ENCODE results near the gene RB1. TPM values are rescaled to one million over a fixed set of nuclear protein-coding genes. Genes with fewer than 3 reads are reported as not detected.
"Not testable (repeated sequence)": the region's sequence is repeated elsewhere in the genome, so short reads cannot be mapped to it uniquely, and the experiment has no call there.

Gene RB1
- total RNA-seq, 1 donor from 2014 or later: 34.0 TPM

DNA sequence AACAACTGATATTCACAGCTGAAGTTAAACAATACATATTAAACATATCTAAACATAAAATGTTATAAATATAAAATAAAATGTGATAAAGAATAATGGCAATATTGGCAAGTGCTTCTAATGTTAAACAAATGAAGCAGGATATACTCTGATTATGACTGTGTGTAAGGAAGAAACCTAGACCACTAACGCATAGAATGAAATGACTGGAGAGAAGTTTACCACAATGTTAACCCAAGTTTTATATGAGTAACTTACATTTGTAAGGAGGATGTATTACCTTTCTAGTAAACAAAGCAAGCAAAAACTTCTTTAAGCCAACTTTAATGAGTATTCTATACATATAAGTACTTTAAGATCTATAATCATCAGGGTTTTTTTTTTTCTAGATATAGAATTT is 43.0 kb downstream of the RB1 start:
- Mint-ChIP-seq H3K4me3 (ENCODE audit: low read depth) (no peak overlapping the region), H3K27ac (no peak overlapping the region), H3K36me3 (ENCODE audit: insufficient read depth) (peaks cover 29% of the 10 kb centered on the region), H3K27me3 (no peaks in the 10 kb centered on the region), H3K9me3 (ENCODE audit: low read depth) (peaks cover 20% of the 10 kb centered on the region), H3K4me1 (ENCODE audit: low read depth) (peaks cover 5% of the 10 kb centered on the region)
- TF ChIP-seq, protein P1, sequence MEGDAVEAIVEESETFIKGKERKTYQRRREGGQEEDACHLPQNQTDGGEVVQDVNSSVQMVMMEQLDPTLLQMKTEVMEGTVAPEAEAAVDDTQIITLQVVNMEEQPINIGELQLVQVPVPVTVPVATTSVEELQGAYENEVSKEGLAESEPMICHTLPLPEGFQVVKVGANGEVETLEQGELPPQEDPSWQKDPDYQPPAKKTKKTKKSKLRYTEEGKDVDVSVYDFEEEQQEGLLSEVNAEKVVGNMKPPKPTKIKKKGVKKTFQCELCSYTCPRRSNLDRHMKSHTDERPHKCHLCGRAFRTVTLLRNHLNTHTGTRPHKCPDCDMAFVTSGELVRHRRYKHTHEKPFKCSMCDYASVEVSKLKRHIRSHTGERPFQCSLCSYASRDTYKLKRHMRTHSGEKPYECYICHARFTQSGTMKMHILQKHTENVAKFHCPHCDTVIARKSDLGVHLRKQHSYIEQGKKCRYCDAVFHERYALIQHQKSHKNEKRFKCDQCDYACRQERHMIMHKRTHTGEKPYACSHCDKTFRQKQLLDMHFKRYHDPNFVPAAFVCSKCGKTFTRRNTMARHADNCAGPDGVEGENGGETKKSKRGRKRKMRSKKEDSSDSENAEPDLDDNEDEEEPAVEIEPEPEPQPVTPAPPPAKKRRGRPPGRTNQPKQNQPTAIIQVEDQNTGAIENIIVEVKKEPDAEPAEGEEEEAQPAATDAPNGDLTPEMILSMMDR (IDR thresholded peaks at IDR 0.05; ENCODE audit: unreplicated experiment): no peak
- no peak for DNase-seq (ENCODE audit: low spot score, unreplicated experiment)

DNA sequence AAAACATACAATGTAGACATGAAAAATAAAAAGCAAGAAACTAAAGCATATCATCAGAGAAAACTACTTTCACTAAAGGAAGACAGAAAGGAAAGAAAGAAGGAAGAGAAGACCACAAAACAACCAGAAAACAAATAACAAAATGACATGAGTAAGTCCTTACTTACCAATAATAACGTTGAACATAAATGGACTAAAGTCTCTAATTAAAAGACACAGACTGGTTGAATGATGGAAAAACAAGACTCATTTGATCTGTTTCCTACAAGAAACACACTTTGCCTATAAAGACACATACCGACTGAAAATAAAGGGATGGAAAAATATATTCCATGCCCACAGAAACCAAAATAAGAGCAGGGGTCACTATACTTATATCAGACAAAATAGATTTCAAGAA is 46.0 kb downstream of the RB1 start:
- TF ChIP-seq, protein P1 (IDR thresholded peaks at IDR 0.05; ENCODE audit: unreplicated experiment): no peak
- H3K9me3 Mint-ChIP-seq (ENCODE audit: low read depth): peaks cover 43% of the 10 kb centered on the region
- H3K36me3 Mint-ChIP-seq (ENCODE audit: insufficient read depth): peaks cover 48% of the 10 kb centered on the region
- no peak overlapping the region for H3K4me3 Mint-ChIP-seq (ENCODE audit: low read depth)
- H3K4me1 Mint-ChIP-seq (ENCODE audit: low read depth): peaks cover 5% of the 10 kb centered on the region
- H3K27ac Mint-ChIP-seq: no peak overlapping the region
- DNase-seq (ENCODE audit: low spot score, unreplicated experiment): no peak
- H3K27me3 Mint-ChIP-seq: no peaks in the 10 kb centered on the region

DNA sequence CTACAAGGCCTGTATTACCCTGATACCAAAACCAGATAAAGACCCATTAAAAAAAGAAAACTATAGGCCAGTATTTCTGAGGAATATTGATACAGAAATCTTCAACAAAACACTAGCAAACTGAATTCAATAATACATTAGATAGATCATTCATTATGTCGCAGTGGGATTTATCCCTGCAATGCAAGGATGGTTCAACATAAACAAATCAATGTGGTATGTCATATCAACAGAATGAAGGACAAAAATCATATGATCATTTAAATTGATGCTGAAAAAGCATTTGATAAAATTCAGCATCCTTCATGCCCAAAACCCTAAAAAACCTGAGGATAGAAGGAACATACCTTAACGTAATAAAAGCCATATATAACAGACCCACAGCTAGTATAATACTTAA is 50.0 kb downstream of the RB1 start:
- Mint-ChIP-seq H3K36me3 (ENCODE audit: insufficient read depth) (peaks cover 59% of the 10 kb centered on the region), H3K4me1 (ENCODE audit: low read depth) (no peaks in the 10 kb centered on the region), H3K9me3 (ENCODE audit: low read depth) (peaks cover 51% of the 10 kb centered on the region), H3K4me3 (ENCODE audit: low read depth) (no peak overlapping the region), H3K27me3 (no peaks in the 10 kb centered on the region), H3K27ac (no peak overlapping the region)
- no peak for DNase-seq (ENCODE audit: low spot score, unreplicated experiment)
- TF ChIP-seq, protein P1 (IDR thresholded peaks at IDR 0.05; ENCODE audit: unreplicated experiment): no peak

DNA sequence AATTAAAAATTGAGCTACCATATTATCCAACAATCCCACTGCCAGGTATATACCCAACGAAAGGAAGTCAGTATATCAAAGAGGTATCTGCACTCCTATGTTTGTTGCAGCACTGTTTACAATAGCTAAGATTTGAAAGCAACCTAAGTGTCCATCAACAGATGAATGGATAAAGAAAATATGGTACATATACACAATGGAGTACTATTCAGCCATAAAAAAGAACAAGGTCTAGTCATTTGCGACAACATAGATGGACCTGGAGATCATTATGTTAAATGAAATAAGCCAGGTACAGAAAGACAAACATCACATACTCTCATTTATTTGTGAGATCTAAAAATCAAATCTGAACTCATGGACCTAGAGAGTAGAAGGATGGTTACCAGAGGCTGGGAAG is 52.0 kb downstream of the RB1 start:
- H3K4me3 Mint-ChIP-seq (ENCODE audit: low read depth); H3K4me1 Mint-ChIP-seq (ENCODE audit: low read depth); H3K27ac Mint-ChIP-seq; DNase-seq (ENCODE audit: low spot score, unreplicated experiment); H3K27me3 Mint-ChIP-seq: not testable (repeated sequence)
- Mint-ChIP-seq H3K36me3 (ENCODE audit: insufficient read depth) (peaks cover 51% of the 10 kb centered on the region), H3K9me3 (ENCODE audit: low read depth) (peaks cover 40% of the 10 kb centered on the region)

DNA sequence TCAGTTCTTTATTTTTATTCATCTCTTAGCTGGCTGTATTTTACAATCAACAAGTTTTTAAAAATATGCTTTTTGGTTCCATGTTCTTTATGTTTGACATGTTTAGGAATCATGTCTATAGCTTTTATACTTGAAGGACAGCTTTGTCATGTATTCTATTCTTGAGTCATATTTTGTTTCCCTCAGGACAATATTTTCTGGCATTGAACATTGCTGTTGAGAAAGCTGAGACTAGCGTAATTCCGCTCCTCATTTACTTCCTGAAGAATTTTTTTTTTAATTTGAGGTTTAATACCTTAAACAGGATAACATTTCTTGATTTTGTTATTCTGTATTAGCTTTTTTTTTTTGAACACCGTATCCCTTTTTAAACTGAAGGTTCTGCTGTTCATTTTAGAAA is 53.2 kb downstream of the RB1 start:
- Mint-ChIP-seq H3K4me1 (ENCODE audit: low read depth) (no peaks in the 10 kb centered on the region), H3K36me3 (ENCODE audit: insufficient read depth) (peaks cover 41% of the 10 kb centered on the region), H3K27me3 (no peaks in the 10 kb centered on the region), H3K27ac (no peak overlapping the region), H3K4me3 (ENCODE audit: low read depth) (no peak overlapping the region), H3K9me3 (ENCODE audit: low read depth) (peaks cover 31% of the 10 kb centered on the region)
- TF ChIP-seq, protein P1 (IDR thresholded peaks at IDR 0.05; ENCODE audit: unreplicated experiment): no peak
- no peak for DNase-seq (ENCODE audit: low spot score, unreplicated experiment)

DNA sequence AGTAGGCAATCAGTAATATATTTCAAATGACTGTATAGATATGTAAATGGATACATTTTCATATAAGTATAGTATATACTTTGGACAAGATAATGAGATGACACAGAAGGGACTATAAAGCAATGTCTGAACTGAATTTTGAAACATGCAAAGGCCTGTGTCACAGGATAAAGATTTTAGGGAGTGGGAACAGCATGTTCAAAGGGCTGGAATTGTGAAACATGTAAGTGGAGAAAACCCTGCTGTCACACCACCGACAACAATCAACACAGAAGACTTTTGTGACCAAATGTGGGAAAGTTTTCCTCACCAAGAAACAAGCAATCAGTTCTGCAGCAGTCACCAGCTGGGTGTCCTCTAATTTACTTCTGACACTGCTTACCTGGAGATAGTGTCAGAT is 66.4 kb downstream of the RB1 start:
- H3K9me3 Mint-ChIP-seq (ENCODE audit: low read depth): peaks cover 3% of the 10 kb centered on the region
- no peaks in the 10 kb centered on the region for H3K27me3 Mint-ChIP-seq
- no peak overlapping the region for H3K4me3 Mint-ChIP-seq (ENCODE audit: low read depth)
- no peaks in the 10 kb centered on the region for H3K4me1 Mint-ChIP-seq (ENCODE audit: low read depth)
- peaks cover 16% of the 10 kb centered on the region for H3K36me3 Mint-ChIP-seq (ENCODE audit: insufficient read depth)
- no peak overlapping the region for H3K27ac Mint-ChIP-seq
- TF ChIP-seq, protein P1 (IDR thresholded peaks at IDR 0.05; ENCODE audit: unreplicated experiment): no peak
- no peak for DNase-seq (ENCODE audit: low spot score, unreplicated experiment)
